HepG2 (cell line): ENCODE data around the gene MIA2. TPM values are rescaled to one million over a fixed set of nuclear protein-coding genes. Genes with fewer than 3 reads are reported as not detected.

ENCODE experiments used
- EEA1 ChIP-seq: sonication (generic); formaldehyde crosslinking; IDR thresholded peaks from 2 replicates; pipeline ENCODE4 v1.5.1; 2020; ENCODE audit warnings: mild to moderate bottlenecking, missing genetic modification reagents, borderline replicate concordance
- REST ChIP-seq, 2 experiments: IDR thresholded peaks; 2 replicates each; pipeline ENCODE4 v1.6.1; 2011 to 2012; ENCODE audit warnings: low read length in 2 of 2, borderline replicate concordance in 1 of 2, low read depth in 1 of 2, mild to moderate bottlenecking in 1 of 2, moderate library complexity in 1 of 2
- ZNF296 ChIP-seq: sonication (generic); formaldehyde crosslinking; conservative IDR thresholded peaks from 2 replicates; pipeline ENCODE4 v1.5.0; 2020; ENCODE audit warnings: mild to moderate bottlenecking, missing genetic modification reagents
- ZNF407 ChIP-seq: sonication (generic); formaldehyde crosslinking; IDR thresholded peaks from one replicate; pipeline ENCODE4 v1.5.1; 2020; ENCODE audit warnings: mild to moderate bottlenecking, missing genetic modification reagents; ENCODE audit errors: not compliant biosample characterization
- ZNF563 ChIP-seq: sonication (generic); formaldehyde crosslinking; IDR thresholded peaks from 2 replicates; pipeline ENCODE4 v1.8.0; 2022; ENCODE audit warnings: mild to moderate bottlenecking, moderate library complexity, missing genetic modification reagents
- ZNF598 ChIP-seq: sonication (generic); formaldehyde crosslinking; IDR thresholded peaks from 2 replicates; pipeline ENCODE4 v1.5.1; 2020; ENCODE audit warnings: mild to moderate bottlenecking, missing genetic modification reagents, borderline replicate concordance
- polyA plus RNA-seq, 8 experiments: library from polyadenylated mRNA; depleted of rRNA in 3 of 8; stranded (reverse) in 7 of 8; unstranded in 1 of 8; fragments of >200 nt; fragmentation: Illumina TruSeq in 4 of 8; extraction: Trizol in 4 of 8; gene quantifications; 2 replicates each; pipeline versions ENCODE4 v1.2.1 to v1.2.3, GENCODE V29; 2011 to 2016; ENCODE audit warnings: low read depth in 4 of 8, missing spikeins in 1 of 8, mixed read lengths in 1 of 8; ENCODE audit not compliant: insufficient read depth in 1 of 8
- total RNA-seq, 5 experiments: library from RNA; depleted of rRNA; stranded (reverse); fragments of >200 nt; fragmentation: Illumina TruSeq; extraction: Trizol; gene quantifications; 2 replicates each; pipeline ENCODE4 v1.2.3, GENCODE V29; 2016; ENCODE audit warnings: low read depth in 1 of 5

Gene MIA2
- total and polyA plus RNA-seq, 2 of the 13 experiments (the other 11 are each of a cell fraction or from before 2014, with no cell fraction given), result 134 to 158 TPM

GRCh38 chr14:39258782-39259545 lies 25.2 kb downstream of the MIA2 start (continued):
- TF ChIP-seq ZNF407 (CRISPR knock-in tag), result no peak
- TF ChIP-seq EEA1, result no peak
- no peak for TF ChIP-seq ZNF563 (CRISPR knock-in tag)
- no peak for TF ChIP-seq ZNF296 (CRISPR knock-in tag)
- no peak for TF ChIP-seq REST (IDR thresholded peaks at IDR 0.05; ENCODE audit: borderline replicate concordance in 1 of 2, low read depth in 1 of 2, low read length in 2 of 2)
- TF ChIP-seq ZNF598 (CRISPR knock-in tag), result 0 out of 2 replicates have a peak, but pooled peaks have one; percentile 19
